Aorta (tissue), 5 donors: Measurements from ENCODE around the gene ZNF182. TPM values are rescaled to one million over a fixed set of nuclear protein-coding genes. Genes with fewer than 3 reads are reported as not detected.
"Not testable (repeated sequence)": the region's sequence is repeated elsewhere in the genome, so short reads cannot be mapped to it uniquely, and the experiment has no call there.

Experiments used
- ATAC-seq: fragments of 200-7000 bp; cut with Tn5 transposase; one replicate; pipeline ENCODE4 v1.9.1; 2022; ENCODE audit warnings: moderate library complexity; ENCODE audit not compliant: low FRiP score
- DNase-seq, 2 donors: peaks; one replicate each; pipeline ENCODE4 v3.0.0-alpha.2; 2020
- H3K27ac ChIP-seq, 2 donors: one replicate each; pipeline ENCODE4 v1.5.1; 2013; ENCODE audit warnings: low read length in 2 of 2, mild to moderate bottlenecking in 2 of 2, moderate library complexity in 2 of 2, control low read depth in 1 of 2, inconsistent platforms in 1 of 2, low read depth in 1 of 2
- H3K27me3 ChIP-seq, 2 donors: one replicate each; pipeline ENCODE4 v1.6.1; 2013; ENCODE audit warnings: control low read depth in 1 of 2, low read length in 1 of 2, mild to moderate bottlenecking in 1 of 2, moderate library complexity in 1 of 2; ENCODE audit not compliant: insufficient read depth in 2 of 2, control insufficient read depth in 1 of 2
- H3K36me3 ChIP-seq, 2 donors: one replicate each; pipeline ENCODE4 v1.6.1; 2013; ENCODE audit warnings: control low read depth in 1 of 2, low read length in 1 of 2, mild to moderate bottlenecking in 1 of 2; ENCODE audit not compliant: insufficient read depth in 2 of 2, control insufficient read depth in 1 of 2
- H3K4me1 ChIP-seq, 2 donors: one replicate each; pipeline ENCODE4 v1.6.1; 2013; ENCODE audit warnings: low read length in 2 of 2, control low read depth in 1 of 2, mild to moderate bottlenecking in 1 of 2, moderate library complexity in 1 of 2; ENCODE audit not compliant: insufficient read depth in 2 of 2, control insufficient read depth in 1 of 2
- H3K4me3 ChIP-seq, 2 donors: one replicate each; pipeline ENCODE4 v1.5.1; 2013; ENCODE audit warnings: low read length in 2 of 2, control low read depth in 1 of 2, mild to moderate bottlenecking in 1 of 2
- H3K9me3 ChIP-seq: one replicate; pipeline ENCODE4 v1.6.1; 2013; ENCODE audit warnings: mild to moderate bottlenecking, low read length; ENCODE audit not compliant: control insufficient read depth
- WGBS, 2 donors: extraction: QIAGEN DNeasy Blood & Tissue Kit; methylation state at CpG; one replicate each; pipeline ENCODE4 v1.1.7; 2013; 5-methylcytosine and 5-hydroxymethylcytosine counted together
- intact Hi-C, 2 donors: fragments of 100-400 bp; cut with DNase I; formaldehyde crosslinking; loops; one replicate each; pipeline versions ENCODE4 v1.14.2 to v1.15.0; 2022
- polyA plus RNA-seq, 2 donors: library from polyadenylated mRNA; stranded (reverse); fragments of 200-250 nt; gene quantifications; one replicate each; pipeline ENCODE4 v1.2.3, GENCODE V29; 2013
- total RNA-seq, 2 donors: library from RNA; stranded (reverse); fragmentation: NEBNext Ultra II Directional; extraction: Animal tissue kit (Norgen Biotek cat#: 25700); gene quantifications; one replicate each; pipeline ENCODE4 v1.2.1, GENCODE V29; 2021
- donor health status: healthy with polysubstance abuse.
- donor health status: Bipolar disorder and iron deficiency.
- donor health status: DM: no; HTN: no; CAD: no.
- donor health status: DM: no; HTN: no; CAD: no.
- donor health status: DM: yes; HTN: yes; CAD: no.

The ZNF182 gene
- total and polyA plus RNA-seq, 4 donors, result 2.1 to 7.4 (median 5.0) TPM

DNA sequence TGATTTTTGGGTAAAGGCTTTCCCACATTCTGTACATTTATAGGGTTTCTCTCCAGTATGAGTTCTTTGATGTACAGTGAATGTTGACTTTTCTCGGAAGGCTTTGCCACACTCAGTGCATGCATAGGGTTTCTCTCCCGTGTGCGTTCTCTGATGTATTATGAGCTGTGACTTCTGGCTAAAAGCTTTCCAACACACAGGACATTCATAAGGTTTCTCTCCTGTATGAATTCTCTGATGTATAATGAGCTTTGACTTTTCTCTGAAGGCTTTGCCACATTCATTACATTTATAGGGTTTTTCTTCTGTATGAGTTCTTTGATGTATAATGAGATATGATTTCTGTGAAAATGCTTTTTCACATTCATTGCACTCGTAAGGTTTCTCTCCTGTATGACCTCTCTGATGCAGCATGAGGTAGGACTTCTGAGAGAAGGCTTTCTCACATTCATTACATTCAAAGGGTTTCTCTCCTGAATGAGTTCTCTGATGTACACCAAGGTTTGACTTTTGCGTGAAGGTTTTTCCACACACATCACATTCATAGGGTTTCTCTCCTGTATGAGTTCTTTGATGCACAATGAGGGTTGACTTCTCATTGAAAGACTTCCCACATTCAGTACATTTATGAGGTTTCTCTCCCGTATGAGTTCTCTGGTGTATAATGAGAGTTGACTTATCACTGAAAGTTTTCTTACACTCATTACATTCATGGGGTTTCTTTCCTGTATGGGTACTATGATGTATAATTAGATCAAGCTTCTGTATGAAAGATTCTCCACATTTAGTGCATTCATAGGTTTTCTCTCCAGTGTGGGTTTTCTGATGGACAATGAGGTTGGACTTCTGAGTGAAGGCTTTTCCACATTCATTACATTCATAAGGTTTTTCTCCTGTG is 27.3 kb downstream of the ZNF182 start:
- Histone ChIP-seq H3K4me1 (no peaks in the 10 kb centered on the region), H3K9me3 (peaks cover 6% of the 10 kb centered on the region), H3K27me3 (no peaks in the 10 kb centered on the region), H3K4me3 (no peak overlapping the region), H3K27ac (no peak overlapping the region), H3K36me3 (peaks cover 3 to 9% of the 10 kb centered on the region in 2 donors)
- no peak for ATAC-seq
- no peak for DNase-seq
- intact Hi-C loops, result no loop called here
- 92 to 99% methylated on average over 6 of the region's 6 CpGs for WGBS, 2 donors

DNA sequence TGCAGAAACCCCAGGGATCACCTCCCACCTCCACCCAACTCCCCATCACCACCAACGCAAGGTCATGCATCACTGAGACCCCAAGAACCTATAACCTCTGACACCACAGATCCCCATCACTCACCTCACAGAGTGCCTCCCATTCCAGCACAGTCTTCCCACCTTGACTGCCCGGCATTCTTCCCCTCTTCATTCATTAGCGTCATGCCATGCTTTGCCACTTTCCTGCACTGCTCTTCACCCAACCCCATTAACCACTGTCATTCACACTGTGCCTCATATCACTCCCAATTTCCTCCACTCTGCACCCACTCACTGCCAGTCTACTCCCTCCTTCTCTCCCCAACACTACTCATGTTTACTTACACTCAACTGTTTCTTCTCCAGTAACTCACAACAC is 30.6 kb downstream of the ZNF182 start:
- Histone ChIP-seq H3K9me3 (peaks cover 5% of the 10 kb centered on the region), H3K4me3 (no peak overlapping the region), H3K27me3 (no peaks in the 10 kb centered on the region), H3K27ac (no peak overlapping the region), H3K36me3 (peaks cover 3 to 4% of the 10 kb centered on the region in 2 donors), H3K4me1 (no peaks in the 10 kb centered on the region)
- no peak for ATAC-seq
- WGBS, 2 donors, result 86 to 95% methylated on average over 3 of the region's 3 CpGs
- intact Hi-C loops, result no loop called here
- no peak for DNase-seq

DNA sequence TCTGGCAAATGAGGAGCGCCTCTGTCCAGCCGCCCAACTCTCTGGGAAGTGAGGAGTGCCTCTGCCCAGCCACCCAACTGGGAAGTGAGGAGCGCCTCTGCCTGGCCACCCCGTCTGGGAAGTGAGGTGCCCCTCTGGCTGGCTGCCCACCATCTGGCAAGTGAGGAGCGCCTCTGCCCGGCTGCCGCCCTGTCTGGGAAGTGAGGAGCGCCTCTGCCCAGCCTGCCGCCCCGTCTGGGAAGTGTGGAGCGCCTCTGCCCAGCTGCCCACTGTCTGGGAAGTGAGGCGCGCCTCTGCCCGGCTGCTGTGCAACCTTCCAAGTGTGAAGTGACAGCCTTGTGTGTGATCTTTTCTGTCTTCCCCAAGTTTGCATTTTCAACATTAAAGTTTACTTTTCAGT is 38.3 kb downstream of the ZNF182 start:
- H3K36me3 ChIP-seq, ATAC-seq, H3K4me3 ChIP-seq, H3K9me3 ChIP-seq, intact Hi-C loops, DNase-seq, H3K4me1 ChIP-seq, H3K27ac ChIP-seq, H3K27me3 ChIP-seq: not testable (repeated sequence)
- WGBS, 2 donors, result 91 to 92% methylated on average over 14 of the region's 14 CpGs

DNA sequence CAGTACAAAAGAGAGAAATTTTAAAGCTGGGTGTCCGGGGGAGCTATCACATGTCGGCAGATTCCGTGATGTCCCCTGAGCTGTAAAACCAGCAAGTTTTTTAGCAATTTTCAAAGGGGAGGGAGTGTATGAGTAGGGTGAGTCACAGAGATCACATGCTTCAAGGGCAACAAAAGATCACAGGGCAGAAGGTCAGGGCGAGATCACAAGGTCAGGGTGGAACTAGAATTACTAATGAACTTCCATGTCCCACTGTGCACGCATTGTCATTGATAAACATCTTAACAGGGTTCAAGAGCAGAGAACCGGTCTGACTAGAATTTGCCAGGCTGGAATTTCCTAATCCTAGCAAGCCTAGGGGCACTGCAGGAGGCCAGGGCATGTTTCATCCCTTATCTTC is 42.0 kb downstream of the ZNF182 start:
- H3K9me3 ChIP-seq, H3K4me3 ChIP-seq, H3K4me1 ChIP-seq, intact Hi-C loops, DNase-seq, H3K27ac ChIP-seq, ATAC-seq, H3K27me3 ChIP-seq, H3K36me3 ChIP-seq: not testable (repeated sequence)
- 67 to 76% methylated on average over 6 of the region's 6 CpGs for WGBS, 2 donors

DNA sequence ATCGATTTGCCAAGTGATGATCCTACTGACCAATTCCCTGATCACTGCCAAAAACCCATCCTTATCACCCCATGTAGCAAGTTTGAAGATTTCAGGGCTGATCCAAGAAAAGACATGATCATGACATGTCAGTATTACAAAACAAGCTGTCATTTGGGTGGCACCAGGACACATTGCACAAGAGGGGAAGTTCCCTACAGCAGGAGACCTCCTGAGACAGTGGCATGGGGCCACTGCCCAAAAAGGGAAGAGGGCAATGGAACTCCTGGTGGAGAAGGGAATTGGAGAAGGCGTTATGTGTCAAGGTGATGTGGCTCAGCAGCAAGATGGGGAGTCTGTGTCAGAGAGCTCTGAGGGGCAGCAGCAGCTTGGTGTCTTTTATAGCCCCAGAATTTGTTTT is 43.4 kb downstream of the ZNF182 start:
- DNase-seq (no peak), ATAC-seq (no peak)
- no peak overlapping the region for H3K27ac ChIP-seq
- H3K27me3 ChIP-seq, result no peaks in the 10 kb centered on the region
- H3K9me3 ChIP-seq, result no peaks in the 10 kb centered on the region
- WGBS, 2 donors, result 64 to 84% methylated on average over 2 of the region's 2 CpGs
- intact Hi-C loops, result no loop called here
- no peak overlapping the region for H3K4me3 ChIP-seq
- H3K4me1 ChIP-seq, result no peaks in the 10 kb centered on the region
- H3K36me3 ChIP-seq, result no peaks in the 10 kb centered on the region

DNA sequence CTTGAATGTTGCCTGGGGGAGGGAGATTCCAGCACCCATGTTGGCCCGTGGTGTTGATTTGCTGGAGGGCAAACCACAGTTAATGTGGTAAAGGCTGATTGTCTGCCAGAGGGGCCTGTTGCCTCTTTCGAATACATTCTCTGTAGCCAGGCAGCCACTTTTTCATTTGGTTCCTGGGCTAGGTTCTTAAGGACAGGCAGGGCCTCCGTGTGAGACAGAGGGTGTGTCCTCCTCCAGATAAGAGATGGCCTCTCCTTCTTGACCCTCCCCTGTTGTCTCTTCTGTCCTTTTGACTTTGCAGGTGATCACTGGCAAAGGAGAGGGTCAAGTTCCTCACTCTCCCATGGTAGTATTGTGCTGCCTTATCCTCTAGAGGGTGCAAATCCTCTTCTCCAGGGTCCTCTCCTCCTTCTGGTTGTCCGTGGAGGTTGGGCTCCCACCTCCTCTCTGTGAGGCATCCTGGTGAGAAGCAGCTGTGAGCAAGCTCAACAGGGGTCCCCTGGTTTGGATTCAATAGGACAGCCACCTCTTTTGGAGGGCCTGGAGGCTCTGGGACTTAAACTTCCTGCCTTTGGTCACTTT is 44.9 kb downstream of the ZNF182 start:
- no peak for ATAC-seq
- no peak overlapping the region for H3K4me3 ChIP-seq
- H3K27me3 ChIP-seq, result no peaks in the 10 kb centered on the region
- DNase-seq, result no peak
- H3K36me3 ChIP-seq, result no peaks in the 10 kb centered on the region
- H3K27ac ChIP-seq, result no peak overlapping the region
- WGBS, 2 donors, result 29 to 38% methylated on average over 4 of the region's 4 CpGs
- H3K4me1 ChIP-seq, result no peaks in the 10 kb centered on the region
- intact Hi-C loops, result no loop called here
- no peaks in the 10 kb centered on the region for H3K9me3 ChIP-seq

DNA sequence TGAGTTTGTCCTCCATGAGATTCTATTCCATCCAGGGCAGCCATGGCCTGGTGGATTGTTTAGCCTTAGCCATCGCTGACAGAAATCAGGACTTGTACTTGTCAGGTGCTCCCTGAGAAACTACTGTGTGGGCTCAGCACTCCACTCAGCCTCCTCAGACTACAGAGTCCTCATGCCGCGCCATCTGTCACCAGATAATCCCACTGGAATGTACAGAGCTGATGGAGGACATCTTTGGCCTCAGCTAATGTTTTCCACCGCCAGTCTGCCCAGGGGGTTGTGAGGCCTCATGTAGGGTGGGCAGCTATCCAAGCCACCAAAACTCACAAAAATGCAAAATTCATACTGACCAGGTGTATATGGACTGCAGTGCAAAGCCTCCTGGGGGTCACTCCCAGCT is 45.6 kb downstream of the ZNF182 start:
- H3K9me3 ChIP-seq, DNase-seq, H3K36me3 ChIP-seq, H3K4me1 ChIP-seq, intact Hi-C loops, H3K27ac ChIP-seq, ATAC-seq, H3K4me3 ChIP-seq, H3K27me3 ChIP-seq: not testable (repeated sequence)
- 82 to 85% methylated on average over 4 of the region's 4 CpGs for WGBS, 2 donors

DNA sequence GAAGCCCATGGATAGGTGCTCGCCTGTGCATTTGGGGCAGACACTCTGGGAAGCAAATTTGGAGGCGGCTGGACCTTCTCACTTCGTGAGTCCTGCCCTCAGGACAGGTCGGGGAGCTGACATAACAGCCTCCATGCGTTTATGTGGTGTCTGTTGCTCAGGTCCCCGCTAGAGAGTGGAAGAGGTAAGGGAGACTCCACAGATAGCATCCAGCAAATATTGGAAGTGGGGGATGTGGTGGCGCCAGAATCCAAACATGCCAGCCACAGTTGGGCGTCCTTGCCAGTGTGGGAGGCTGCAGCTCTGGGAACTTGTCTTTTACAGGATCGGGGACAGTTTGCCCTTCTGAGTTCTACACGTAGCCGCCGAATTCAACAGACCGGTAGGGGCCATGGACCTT is 47.8 kb downstream of the ZNF182 start:
- 79 to 90% methylated on average over 13 of the region's 13 CpGs for WGBS, 2 donors
- Histone ChIP-seq H3K36me3 (no peaks in the 10 kb centered on the region), H3K4me1 (no peaks in the 10 kb centered on the region), H3K9me3 (no peaks in the 10 kb centered on the region), H3K4me3 (no peak overlapping the region), H3K27ac (no peak overlapping the region), H3K27me3 (no peaks in the 10 kb centered on the region)
- DNase-seq, result no peak
- intact Hi-C loops, result no loop called here
- ATAC-seq, result no peak

DNA sequence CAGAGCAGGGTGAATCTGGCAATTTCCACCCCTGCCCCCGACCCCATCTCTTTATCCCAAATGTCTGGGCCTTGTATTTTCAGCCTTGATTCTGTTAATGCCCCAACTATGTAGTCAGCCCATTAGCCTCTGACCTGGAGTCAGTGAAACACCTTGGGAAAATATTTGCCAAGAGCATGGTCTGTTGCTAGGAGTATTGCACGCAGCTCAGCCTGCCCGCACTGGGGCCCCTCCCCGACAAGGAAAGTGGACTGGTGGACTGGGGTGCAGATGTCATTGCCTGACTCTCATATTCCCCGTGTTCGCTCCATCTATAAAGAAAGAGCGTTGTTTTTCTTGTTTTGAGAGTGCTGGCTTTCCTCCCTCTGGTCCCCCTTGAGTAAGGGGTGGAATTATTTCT is 48.5 kb downstream of the ZNF182 start:
- H3K4me3 ChIP-seq, intact Hi-C loops, H3K9me3 ChIP-seq, H3K4me1 ChIP-seq, ATAC-seq, DNase-seq, H3K27me3 ChIP-seq, H3K27ac ChIP-seq, H3K36me3 ChIP-seq: not testable (repeated sequence)
- 63 to 64% methylated on average over 7 of the region's 7 CpGs for WGBS, 2 donors
